ENCODE results near the gene EFCC1.

EFCC1 gene

GRCh38 chr3:128987302-128988100 is 13.6 kb upstream of the EFCC1 start:
- TF ChIP-seq, protein P1, sequence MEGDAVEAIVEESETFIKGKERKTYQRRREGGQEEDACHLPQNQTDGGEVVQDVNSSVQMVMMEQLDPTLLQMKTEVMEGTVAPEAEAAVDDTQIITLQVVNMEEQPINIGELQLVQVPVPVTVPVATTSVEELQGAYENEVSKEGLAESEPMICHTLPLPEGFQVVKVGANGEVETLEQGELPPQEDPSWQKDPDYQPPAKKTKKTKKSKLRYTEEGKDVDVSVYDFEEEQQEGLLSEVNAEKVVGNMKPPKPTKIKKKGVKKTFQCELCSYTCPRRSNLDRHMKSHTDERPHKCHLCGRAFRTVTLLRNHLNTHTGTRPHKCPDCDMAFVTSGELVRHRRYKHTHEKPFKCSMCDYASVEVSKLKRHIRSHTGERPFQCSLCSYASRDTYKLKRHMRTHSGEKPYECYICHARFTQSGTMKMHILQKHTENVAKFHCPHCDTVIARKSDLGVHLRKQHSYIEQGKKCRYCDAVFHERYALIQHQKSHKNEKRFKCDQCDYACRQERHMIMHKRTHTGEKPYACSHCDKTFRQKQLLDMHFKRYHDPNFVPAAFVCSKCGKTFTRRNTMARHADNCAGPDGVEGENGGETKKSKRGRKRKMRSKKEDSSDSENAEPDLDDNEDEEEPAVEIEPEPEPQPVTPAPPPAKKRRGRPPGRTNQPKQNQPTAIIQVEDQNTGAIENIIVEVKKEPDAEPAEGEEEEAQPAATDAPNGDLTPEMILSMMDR (IDR thresholded peaks at IDR 0.05; ENCODE audit: low read depth, low read length): no peak

GRCh38 chr3:128988286-128988685 is 12.8 kb upstream of the EFCC1 start:
- no peak for DNase-seq (ENCODE audit: extremely low read depth, low read depth)

More at GRCh38 chr3:128987302-128988100, 13.6 kb upstream of the EFCC1 start:
- DNase-seq (ENCODE audit: extremely low read depth, low read depth): no peak

GRCh38 chr3:128991355-128991895 is 9.7 kb upstream of the EFCC1 start:
- no peak for DNase-seq (ENCODE audit: extremely low read depth, low read depth)

More at GRCh38 chr3:128988286-128988685, 12.8 kb upstream of the EFCC1 start:
- TF ChIP-seq, protein P1 (IDR thresholded peaks at IDR 0.05; ENCODE audit: low read depth, low read length): no peak

DNA sequence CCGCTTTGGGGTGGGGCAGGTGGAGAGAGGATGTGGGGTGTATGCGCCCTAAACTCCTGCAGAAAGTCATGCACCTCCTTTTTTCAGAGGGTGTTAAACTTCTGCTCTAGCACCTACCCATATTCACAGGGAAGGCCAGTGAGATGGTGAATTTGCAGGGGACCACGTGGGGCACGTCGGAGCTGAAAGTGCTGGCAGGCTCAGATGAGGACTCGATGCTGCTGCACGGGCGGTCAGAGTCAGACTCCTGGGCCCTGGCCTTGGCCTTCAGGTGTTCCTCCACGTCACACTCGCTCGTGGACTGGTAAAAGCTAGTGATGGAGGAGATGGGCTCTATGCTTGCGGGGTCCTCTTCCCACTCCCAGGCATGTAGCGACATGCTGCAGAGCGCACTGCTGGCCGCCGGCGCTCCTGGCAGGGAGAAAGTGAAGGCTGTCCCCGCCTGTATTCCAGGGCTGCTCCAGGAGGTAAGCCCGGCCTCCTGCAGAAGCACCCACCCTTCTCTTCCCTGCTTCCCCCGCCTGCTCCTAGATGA is 8.1 kb upstream of the EFCC1 start:
- DNase-seq (ENCODE audit: extremely low read depth, low read depth): no peak
- TF ChIP-seq, protein P1 (IDR thresholded peaks at IDR 0.05; ENCODE audit: low read depth, low read length): no peak

More at GRCh38 chr3:128991355-128991895, 9.7 kb upstream of the EFCC1 start:
- TF ChIP-seq, protein P1 (IDR thresholded peaks at IDR 0.05; ENCODE audit: low read depth, low read length): no peak

DNA sequence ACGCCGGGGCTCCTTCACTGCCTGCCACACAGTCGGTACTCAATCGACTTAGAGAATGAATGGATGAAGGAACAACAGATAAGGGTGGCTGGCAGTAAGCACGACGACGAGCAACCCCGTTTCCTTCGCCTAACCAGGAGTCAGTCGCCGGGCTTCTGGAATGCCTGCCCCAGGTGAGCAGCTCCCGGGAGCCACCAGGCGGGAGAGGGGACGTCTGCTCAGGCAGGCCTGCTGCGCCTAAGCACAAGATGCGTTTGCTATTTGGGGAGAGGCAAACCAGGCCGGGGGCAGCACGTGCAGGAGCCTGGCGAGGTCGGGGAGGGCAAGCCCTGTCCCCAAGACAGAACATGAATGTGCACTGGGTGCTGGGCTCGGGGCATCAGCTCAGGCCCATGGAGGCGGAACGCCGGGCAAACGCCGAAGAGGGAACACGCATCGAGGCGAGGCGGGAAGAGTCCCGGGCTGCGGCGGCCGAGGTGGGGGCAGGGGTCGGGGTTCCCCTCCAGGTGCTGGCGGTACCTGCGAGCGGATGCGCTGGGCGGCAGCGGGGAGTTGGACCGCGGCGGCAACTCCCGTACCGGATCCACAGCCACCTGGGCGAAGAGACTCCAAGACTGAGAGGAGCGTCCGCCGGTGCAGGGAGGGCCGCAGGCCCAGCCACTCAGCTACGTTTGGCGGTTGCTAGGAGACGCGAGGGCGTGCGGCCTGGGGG is 7.5 kb upstream of the EFCC1 start, which contains the start of gene CFAP92:
Gene CFAP92 (minus strand): TSS at position 616 of the 712 bp plus-strand sequence. CDS start 772 bp downstream, outside the sequence.
- no peak for DNase-seq (ENCODE audit: extremely low read depth, low read depth)
- TF ChIP-seq, protein P1 (IDR thresholded peaks at IDR 0.05; ENCODE audit: low read depth, low read length): no peak

DNA sequence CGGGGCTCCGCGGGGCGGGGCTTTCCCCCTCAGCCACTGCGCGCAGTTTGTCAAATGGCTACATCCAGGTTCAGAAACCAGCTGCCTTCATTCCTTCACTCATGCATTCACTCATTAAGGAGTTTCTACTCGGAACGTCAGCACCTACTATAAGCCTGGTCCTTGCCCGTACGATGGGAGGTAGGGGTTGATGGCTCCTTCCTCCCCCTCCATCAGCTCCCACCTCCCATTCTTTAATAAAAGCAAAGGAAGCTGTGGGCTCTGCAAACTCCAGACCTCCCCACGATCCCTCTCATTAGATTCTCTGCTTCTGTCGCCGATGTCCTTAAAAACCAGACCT is 7.0 kb upstream of the EFCC1 start:
- TF ChIP-seq, protein P1 (IDR thresholded peaks at IDR 0.05; ENCODE audit: low read depth, low read length): no peak

More for the DNA sequence above, 7.0 kb upstream of the EFCC1 start:
- no peak for DNase-seq (ENCODE audit: extremely low read depth, low read depth)
